SW480 (cell line): ENCODE measurements around the gene PPP1R26.
"Not testable (repeated sequence)": the region's sequence is repeated elsewhere in the genome, so short reads cannot be mapped to it uniquely, and the experiment has no call there.

Experiments used
- DNase-seq: peaks from one replicate; pipeline ENCODE4 v3.0.0-alpha.2; 2016; ENCODE audit warnings: low spot score

PPP1R26 gene

GRCh38 chr9:135522931-135523330 lies 43.3 kb downstream of the PPP1R26 start:
- DNase-seq, result no peak

GRCh38 chr9:135523521-135524129 lies 44.0 kb downstream of the PPP1R26 start:
- no peak for DNase-seq

- peak; percentile 58 for DNase-seq
These were observed 44.7 kb downstream of the PPP1R26 start for GRCh38 chr9:135524130-135524861.

- DNase-seq, result no peak
These were observed 45.9 kb downstream of the PPP1R26 start for GRCh38 chr9:135525241-135526088.

- DNase-seq, result no peak
These were observed 46.6 kb downstream of the PPP1R26 start for GRCh38 chr9:135526089-135526729.

- DNase-seq, result no peak
These were observed 47.4 kb downstream of the PPP1R26 start for GRCh38 chr9:135526730-135527571.

- DNase-seq, result not testable (repeated sequence)
These were observed 49.4 kb downstream of the PPP1R26 start for GRCh38 chr9:135528842-135529435.

GRCh38 chr9:135530146-135530545 lies 50.6 kb downstream of the PPP1R26 start:
- no peak for DNase-seq

- DNase-seq, result no peak
These were observed 51.5 kb downstream of the PPP1R26 start for GRCh38 chr9:135531096-135531495.

- no peak for DNase-seq
These were observed 53.5 kb downstream of the PPP1R26 start for GRCh38 chr9:135533113-135533512.

- no peak for DNase-seq
These were observed 54.1 kb downstream of the PPP1R26 start for GRCh38 chr9:135533674-135534073.

- not testable (repeated sequence) for DNase-seq
These were observed 54.7 kb downstream of the PPP1R26 start for GRCh38 chr9:135534192-135534711.

GRCh38 chr9:135534826-135535225 lies 55.2 kb downstream of the PPP1R26 start:
- not testable (repeated sequence) for DNase-seq

- DNase-seq, result not testable (repeated sequence)
These were observed 56.0 kb downstream of the PPP1R26 start for GRCh38 chr9:135535631-135536030.

GRCh38 chr9:135536216-135536615 lies 56.6 kb downstream of the PPP1R26 start:
- DNase-seq, result no peak
